ENCODE results near the gene GTF3C4.

- TF ChIP-seq CTCF (IDR thresholded peaks at IDR 0.05), result no peak
- no peak for TF ChIP-seq POLR2A (IDR thresholded peaks at IDR 0.05)
These were observed 48.1 kb upstream of the GTF3C4 start for GRCh38 chr9:132622159-132622558.
